Astrocyte (in vitro differentiated cells and primary cell): ENCODE measurements around the gene TMEM184B. TPM values are rescaled to one million over a fixed set of nuclear protein-coding genes. Genes with fewer than 3 reads are reported as not detected.
A peak's percentile ranks its signal among the peaks of the same experiment; 100 is the strongest.

ENCODE experiments used
- DNase-seq: peaks from one replicate; pipeline ENCODE4 v3.0.0-alpha.2; 2010; ENCODE audit warnings: low read depth
- FAIRE-seq: peaks from 2 replicates; lab custom pipeline; 2011; peaks lifted over from hg19 to GRCh38; lab: Jason Lieb, UNC
- H2AFZ ChIP-seq: 2 replicates; pipeline ENCODE4 v1.6.0; 2012; ENCODE audit warnings: low read depth, low read length, inconsistent platforms
- H3K27ac ChIP-seq: 2 replicates; pipeline ENCODE4 v1.5.1; 2011; ENCODE audit warnings: low read depth, low read length, inconsistent platforms
- H3K27me3 ChIP-seq: 2 replicates; pipeline ENCODE4 v1.6.0; 2011; ENCODE audit warnings: low read length, inconsistent platforms; ENCODE audit not compliant: insufficient read depth
- H3K36me3 ChIP-seq: 2 replicates; pipeline ENCODE4 v1.5.1; 2011; ENCODE audit warnings: low read length, inconsistent platforms; ENCODE audit not compliant: insufficient read depth
- H3K4me1 ChIP-seq: 2 replicates; pipeline ENCODE4 v1.5.1; 2011; ENCODE audit warnings: low read length, inconsistent platforms; ENCODE audit not compliant: insufficient read depth
- H3K4me2 ChIP-seq: 2 replicates; pipeline ENCODE4 v1.6.0; 2012; ENCODE audit warnings: low read length, inconsistent platforms
- H3K4me3 ChIP-seq: 2 replicates; pipeline ENCODE4 v1.5.1; 2011; ENCODE audit warnings: low read depth, mild to moderate bottlenecking, low read length, inconsistent platforms; ENCODE audit not compliant: insufficient read depth
- H3K79me2 ChIP-seq: 2 replicates; pipeline ENCODE4 v1.6.0; 2012; ENCODE audit warnings: mild to moderate bottlenecking, low read length, inconsistent platforms; ENCODE audit not compliant: insufficient read depth
- H3K9ac ChIP-seq: 2 replicates; pipeline ENCODE4 v1.6.0; 2012; ENCODE audit warnings: mild to moderate bottlenecking, low read length, inconsistent platforms
- H3K9me3 ChIP-seq: 2 replicates; pipeline ENCODE4 v1.5.1; 2012; ENCODE audit warnings: low read depth, mild to moderate bottlenecking, low read length, inconsistent platforms; ENCODE audit not compliant: insufficient read depth
- H4K20me1 ChIP-seq: 2 replicates; pipeline ENCODE4 v1.6.0; 2012; ENCODE audit warnings: low read length, inconsistent platforms; ENCODE audit not compliant: insufficient read depth
- H3K27ac Mint-ChIP-seq: one replicate; pipeline ENCODE4 v1.8.0; 2021; ENCODE audit warnings: mild to moderate bottlenecking, mixed read lengths; ENCODE audit not compliant: unreplicated experiment
- H3K27me3 Mint-ChIP-seq: one replicate; pipeline ENCODE4 v1.8.0; 2021; ENCODE audit warnings: low read depth, mixed read lengths; ENCODE audit not compliant: unreplicated experiment
- H3K36me3 Mint-ChIP-seq: one replicate; pipeline ENCODE4 v1.8.0; 2021; ENCODE audit warnings: low read depth, mixed read lengths; ENCODE audit not compliant: unreplicated experiment
- H3K4me1 Mint-ChIP-seq: one replicate; pipeline ENCODE4 v1.8.0; 2021; ENCODE audit warnings: low read depth, mixed read lengths; ENCODE audit not compliant: unreplicated experiment
- H3K4me3 Mint-ChIP-seq: one replicate; pipeline ENCODE4 v1.8.0; 2021; ENCODE audit warnings: mild to moderate bottlenecking, moderate library complexity, mixed read lengths; ENCODE audit not compliant: unreplicated experiment
- H3K9me3 Mint-ChIP-seq: one replicate; pipeline ENCODE4 v1.8.0; 2021; ENCODE audit warnings: mild to moderate bottlenecking, mixed read lengths; ENCODE audit not compliant: unreplicated experiment
- CTCF ChIP-seq: IDR thresholded peaks from 2 replicates; pipeline ENCODE4 v1.5.1; 2011; ENCODE audit warnings: low read depth, mild to moderate bottlenecking, inconsistent platforms, low read length, moderate library complexity; ENCODE audit not compliant: insufficient read depth
- EZH2 ChIP-seq: IDR thresholded peaks from 2 replicates; pipeline ENCODE4 v1.6.1; 2012; ENCODE audit warnings: mild to moderate bottlenecking, low read length, inconsistent platforms; ENCODE audit not compliant: insufficient read depth
- total RNA-seq: library from RNA; stranded (reverse); gene quantifications from 2 replicates; pipeline ENCODE4 v1.2.1, GENCODE V29; 2021

Gene TMEM184B
- total RNA-seq, 1 donor from 2014 or later: 109 TPM

GRCh38 chr22:38299770-38300102 lies 26.9 kb upstream of the TMEM184B start:
- Histone ChIP-seq H3K27me3 (no peaks in the 10 kb centered on the region), H3K27ac (peak overlapping the region; percentile 97), H2AFZ (no peak overlapping the region), H3K79me2 (peaks cover 97% of the 10 kb centered on the region), H3K36me3 (peaks cover 70% of the 10 kb centered on the region), H3K4me3 (no peak overlapping the region), H3K9me3 (no peaks in the 10 kb centered on the region), H4K20me1 (peaks cover 98% of the 10 kb centered on the region), H3K9ac (peak overlapping the region; percentile 52), H3K4me2 (no peak overlapping the region), H3K4me1 (peaks cover 26% of the 10 kb centered on the region)
- DNase-seq (no peak), FAIRE-seq (no peak)
- no peak for TF ChIP-seq EZH2
- TF ChIP-seq CTCF: no peak
- peaks cover 26% of the 10 kb centered on the region for H3K36me3 Mint-ChIP-seq
- H3K27ac Mint-ChIP-seq: no peak overlapping the region
- no peaks in the 10 kb centered on the region for H3K9me3 Mint-ChIP-seq
- H3K4me3 Mint-ChIP-seq: no peak overlapping the region
- H3K27me3 Mint-ChIP-seq: no peaks in the 10 kb centered on the region
- peaks cover 12% of the 10 kb centered on the region for H3K4me1 Mint-ChIP-seq

- Histone ChIP-seq H3K9ac (peak overlapping the region; percentile 82), H3K36me3 (peaks cover 68% of the 10 kb centered on the region), H3K4me1 (peaks cover 21% of the 10 kb centered on the region), H3K4me3 (no peak overlapping the region), H3K79me2 (peaks cover 88% of the 10 kb centered on the region), H2AFZ (no peak overlapping the region), H3K27me3 (no peaks in the 10 kb centered on the region), H3K27ac (peak overlapping the region; percentile 97), H4K20me1 (peaks cover 97% of the 10 kb centered on the region), H3K4me2 (peak overlapping the region; percentile 64), H3K9me3 (no peaks in the 10 kb centered on the region)
- no peak overlapping the region for H3K4me3 Mint-ChIP-seq
- peak; percentile 100 for DNase-seq
- TF ChIP-seq EZH2 (no peak), CTCF (peak; percentile 27)
- no peaks in the 10 kb centered on the region for H3K9me3 Mint-ChIP-seq
- peaks cover 3% of the 10 kb centered on the region for H3K4me1 Mint-ChIP-seq
- no peak for FAIRE-seq
- H3K36me3 Mint-ChIP-seq: peaks cover 22% of the 10 kb centered on the region
- H3K27ac Mint-ChIP-seq: peak overlapping the region; percentile 41
- no peaks in the 10 kb centered on the region for H3K27me3 Mint-ChIP-seq
Measured at GRCh38 chr22:38298312-38299005, 25.6 kb upstream of the TMEM184B start.

- no peaks in the 10 kb centered on the region for H3K9me3 ChIP-seq
- peaks cover 21% of the 10 kb centered on the region for H3K4me1 ChIP-seq
- Mint-ChIP-seq H3K9me3 (no peaks in the 10 kb centered on the region), H3K4me3 (no peak overlapping the region), H3K4me1 (peaks cover 3% of the 10 kb centered on the region), H3K36me3 (peaks cover 26% of the 10 kb centered on the region), H3K27ac (no peak overlapping the region), H3K27me3 (no peaks in the 10 kb centered on the region)
- H3K4me2 ChIP-seq: no peak overlapping the region
- H3K27ac ChIP-seq: peak overlapping the region; percentile 54
- H3K36me3 ChIP-seq: peaks cover 59% of the 10 kb centered on the region
- H4K20me1 ChIP-seq: peaks cover 94% of the 10 kb centered on the region
- H3K9ac ChIP-seq: peak overlapping the region; percentile 33
- H2AFZ ChIP-seq: no peak overlapping the region
- peaks cover 67% of the 10 kb centered on the region for H3K79me2 ChIP-seq
- H3K27me3 ChIP-seq: no peaks in the 10 kb centered on the region
- DNase-seq (no peak), FAIRE-seq (no peak)
- TF ChIP-seq EZH2 (no peak), CTCF (no peak)
- H3K4me3 ChIP-seq: no peak overlapping the region
Measured at GRCh38 chr22:38296372-38296771, 23.6 kb upstream of the TMEM184B start.
